Pancreas (tissue), 10 donors: ENCODE results near the gene ANKRD27. TPM values are rescaled to one million over a fixed set of nuclear protein-coding genes. Genes with fewer than 3 reads are reported as not detected.

Experiments
- ATAC-seq, 4 donors: fragments of 200-7000 bp; cut with Tn5 transposase; one replicate each; pipeline versions ENCODE4 v1.8.0 to v1.9.1; 2020; ENCODE audit warnings: mild to moderate bottlenecking in 4 of 4, moderate library complexity in 4 of 4
- DNase-seq, 6 donors: peaks; one replicate each; pipeline ENCODE4 v3.0.0-alpha.2; 2020
- FAIRE-seq: peaks from 2 replicates; lab custom pipeline; 2012; peaks lifted over from hg19 to GRCh38; lab: Jason Lieb, UNC
- H3K27ac ChIP-seq, 4 donors: fragments of 200-600 bp; sonication (generic); 1 replicate in 3 of 4; 2 replicates in 1 of 4; pipeline versions ENCODE4 v1.5.0 to v1.8.0; 2020
- H3K27me3 ChIP-seq, 4 donors: fragments of 200-600 bp; one replicate each; pipeline ENCODE4 v1.8.0; 2021
- H3K36me3 ChIP-seq, 3 donors: fragments of 200-600 bp; sonication (generic) in 1 of 3; one replicate each; pipeline versions ENCODE4 v1.5.0 to v1.8.0; 2020 to 2021
- H3K4me1 ChIP-seq, 3 donors: fragments of 200-600 bp; one replicate each; pipeline ENCODE4 v1.8.0; 2021
- H3K4me3 ChIP-seq, 4 donors: fragments of 200-600 bp; sonication (generic) in 2 of 4; one replicate each; pipeline versions ENCODE4 v1.5.0 to v1.8.0; 2020 to 2021
- H3K9me3 ChIP-seq, 4 donors: fragments of 200-600 bp; one replicate each; pipeline ENCODE4 v1.8.0; 2021
- WGBS, 2 donors: extraction: QIAGEN DNeasy Blood & Tissue Kit; methylation state at CpG; one replicate each; pipeline ENCODE4 v1.1.7; 2013; 5-methylcytosine and 5-hydroxymethylcytosine counted together
- intact Hi-C, 3 donors: fragments of 100-400 bp; cut with DNase I; formaldehyde crosslinking; loops; one replicate each; pipeline versions ENCODE4 v1.11.1 to v1.14.2; 2022
- polyA plus RNA-seq, 2 donors: library from polyadenylated mRNA; stranded (reverse); fragments of 200-250 nt; gene quantifications; one replicate each; pipeline ENCODE4 v1.2.3, GENCODE V29; 2013
- total RNA-seq, 6 donors: library from RNA; stranded (reverse); fragmentation: NEBNext Ultra II Directional in 4 of 6; extraction: Animal tissue kit (Norgen Biotek cat#: 25700) in 4 of 6; gene quantifications; one replicate each; pipeline versions ENCODE4 v1.2.1 to v1.2.4, GENCODE V29; 2021 to 2023
- TF ChIP-seq, protein P1 (sequence below), 4 donors: fragments of 200-600 bp; sonication (generic) in 3 of 4; IDR thresholded peaks; one replicate each; pipeline versions ENCODE4 v1.5.0 to v1.8.0; 2021; ENCODE audit warnings: antibody characterized with exemption in 4 of 4
- donor health status: healthy with polysubstance abuse.
- donor health status: DM: no; HTN: no; CAD: no; lungs with moderate emphysema.
- donor health status: DM: no; HTN: no; CAD: no.
- donor health status: control.
- donor health status: control.
- donor health status: Bipolar disorder and iron deficiency.
- donor health status: DM: yes; HTN: yes; CAD: no.
- donor health status: DM: no; HTN: no; CAD: no.
- donor health status: DM: no; HTN: no; CAD: no.
- donor health status: DM: yes; HTN: yes; CAD: no.

ANKRD27 gene
- total and polyA plus RNA-seq, 8 donors: 4.5 to 17.6 (median 9.6) TPM

DNA sequence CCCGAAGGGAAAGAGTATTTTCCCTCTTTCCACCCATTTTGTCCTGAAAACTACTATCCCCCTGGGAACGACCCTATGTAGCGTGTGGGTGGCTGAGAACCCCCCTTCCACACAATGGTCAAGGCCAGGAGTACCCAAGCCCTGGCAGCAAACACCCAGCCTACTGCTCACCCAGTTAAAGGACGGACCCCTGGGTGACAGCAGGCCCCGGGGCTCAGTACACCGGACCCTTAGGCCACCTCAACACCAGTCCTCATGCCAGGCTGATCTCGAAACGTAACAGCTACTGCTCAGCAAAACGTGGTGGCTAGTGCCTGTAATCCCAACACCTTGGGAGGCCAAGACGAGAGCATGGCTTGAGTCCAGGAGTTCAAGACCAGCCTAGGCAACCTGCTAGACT lies 1.4 kb downstream of the ANKRD27 start:
- intact Hi-C loops: no loop called here

DNA sequence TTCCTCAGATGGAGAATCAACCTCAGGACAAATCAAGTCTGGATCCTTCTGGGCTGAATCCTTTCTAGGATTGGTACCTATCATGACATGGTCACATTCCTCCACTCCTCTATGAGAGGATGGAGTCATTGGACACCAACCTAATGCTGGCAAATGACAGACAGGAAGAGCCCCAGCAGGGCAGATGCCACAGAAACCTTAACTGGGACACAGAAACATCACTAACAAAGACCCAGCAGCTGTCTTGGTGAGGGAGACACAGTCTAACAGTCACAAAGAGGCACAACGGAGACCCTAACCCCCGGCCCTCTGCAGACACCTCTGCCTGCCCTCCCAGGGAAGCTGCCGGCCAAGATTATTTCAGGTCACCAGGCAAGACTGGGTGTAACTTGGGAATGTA lies 2.1 kb downstream of the ANKRD27 start:
- Histone ChIP-seq H3K27ac (no peak overlapping the region), H3K4me1 (peaks cover 0 to 6% (median 3%) of the 10 kb centered on the region in 3 donors), H3K4me3 (no peak overlapping the region), H3K27me3 (peaks cover 0 to 5% (median 0%) of the 10 kb centered on the region in 4 donors), H3K36me3 (no peaks in the 10 kb centered on the region), H3K9me3 (no peaks in the 10 kb centered on the region)
- TF ChIP-seq, protein P1, sequence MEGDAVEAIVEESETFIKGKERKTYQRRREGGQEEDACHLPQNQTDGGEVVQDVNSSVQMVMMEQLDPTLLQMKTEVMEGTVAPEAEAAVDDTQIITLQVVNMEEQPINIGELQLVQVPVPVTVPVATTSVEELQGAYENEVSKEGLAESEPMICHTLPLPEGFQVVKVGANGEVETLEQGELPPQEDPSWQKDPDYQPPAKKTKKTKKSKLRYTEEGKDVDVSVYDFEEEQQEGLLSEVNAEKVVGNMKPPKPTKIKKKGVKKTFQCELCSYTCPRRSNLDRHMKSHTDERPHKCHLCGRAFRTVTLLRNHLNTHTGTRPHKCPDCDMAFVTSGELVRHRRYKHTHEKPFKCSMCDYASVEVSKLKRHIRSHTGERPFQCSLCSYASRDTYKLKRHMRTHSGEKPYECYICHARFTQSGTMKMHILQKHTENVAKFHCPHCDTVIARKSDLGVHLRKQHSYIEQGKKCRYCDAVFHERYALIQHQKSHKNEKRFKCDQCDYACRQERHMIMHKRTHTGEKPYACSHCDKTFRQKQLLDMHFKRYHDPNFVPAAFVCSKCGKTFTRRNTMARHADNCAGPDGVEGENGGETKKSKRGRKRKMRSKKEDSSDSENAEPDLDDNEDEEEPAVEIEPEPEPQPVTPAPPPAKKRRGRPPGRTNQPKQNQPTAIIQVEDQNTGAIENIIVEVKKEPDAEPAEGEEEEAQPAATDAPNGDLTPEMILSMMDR (IDR thresholded peaks at IDR 0.05): no peak
- FAIRE-seq (no peak), ATAC-seq (no peak), DNase-seq (no peak)
- WGBS, 2 donors: 80 to 91% methylated on average over 3 of the region's 3 CpGs
- intact Hi-C loops: no loop called here

More for the DNA sequence above, 1.4 kb downstream of the ANKRD27 start:
- Histone ChIP-seq H3K36me3 (no peaks in the 10 kb centered on the region), H3K4me1 (peaks cover 0 to 6% (median 3%) of the 10 kb centered on the region in 3 donors), H3K27ac (no peak overlapping the region), H3K27me3 (peaks cover 0 to 5% (median 0%) of the 10 kb centered on the region in 4 donors), H3K4me3 (peak overlapping the region in 1 of 4 donors; percentile 93), H3K9me3 (no peaks in the 10 kb centered on the region)
- 80 to 83% methylated on average over 10 of the region's 10 CpGs for WGBS, 2 donors
- DNase-seq (peak in 1 of 6 donors; percentile 36), FAIRE-seq (no peak), ATAC-seq (no peak)
- TF ChIP-seq, protein P1 (IDR thresholded peaks at IDR 0.05): no peak

DNA sequence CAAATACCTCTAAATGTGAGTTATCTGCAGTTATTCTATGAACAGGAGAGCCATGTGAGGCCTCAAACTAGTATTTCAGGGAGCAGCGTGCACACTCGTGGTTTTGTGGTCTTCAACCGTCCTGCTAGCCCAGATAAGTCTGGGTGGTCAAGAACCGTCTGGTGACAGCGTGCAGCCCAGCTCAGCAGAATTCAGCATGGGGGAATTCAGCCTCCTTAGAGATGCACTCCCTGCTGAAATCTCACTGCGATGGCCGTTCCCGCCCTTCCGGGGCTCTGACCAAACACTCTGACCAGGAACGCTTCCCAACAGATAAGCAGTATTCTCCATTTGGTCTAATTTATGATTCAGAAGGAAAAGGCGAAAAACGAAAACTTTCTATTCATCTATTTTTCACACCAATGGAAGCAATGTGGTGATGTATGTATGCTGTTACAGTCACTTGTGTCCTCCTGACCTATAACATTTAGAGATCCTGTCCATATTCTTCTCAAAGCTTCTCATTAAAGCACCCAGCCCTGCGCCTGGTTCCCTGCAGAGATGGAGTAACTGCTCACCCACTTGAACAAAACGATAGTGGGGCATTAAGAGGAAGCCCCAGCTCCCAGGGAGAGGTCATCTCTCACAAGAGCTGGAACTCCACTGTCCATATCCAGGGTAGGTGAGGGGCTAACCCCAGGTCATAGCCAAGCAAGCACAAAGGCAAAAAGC lies 2.9 kb downstream of the ANKRD27 start:
- no peak for FAIRE-seq
- DNase-seq: no peak
- 82 to 86% methylated on average over 14 of the region's 14 CpGs for WGBS, 2 donors
- H3K27me3 ChIP-seq: peaks cover 0 to 4% (median 0%) of the 10 kb centered on the region in 4 donors
- intact Hi-C loops: no loop called here
- peaks cover 0 to 6% (median 3%) of the 10 kb centered on the region in 3 donors for H3K4me1 ChIP-seq
- no peak overlapping the region for H3K4me3 ChIP-seq
- ATAC-seq: no peak
- no peak overlapping the region for H3K27ac ChIP-seq
- TF ChIP-seq, protein P1 (IDR thresholded peaks at IDR 0.05): no peak
- H3K36me3 ChIP-seq: no peaks in the 10 kb centered on the region
- H3K9me3 ChIP-seq: no peaks in the 10 kb centered on the region

DNA sequence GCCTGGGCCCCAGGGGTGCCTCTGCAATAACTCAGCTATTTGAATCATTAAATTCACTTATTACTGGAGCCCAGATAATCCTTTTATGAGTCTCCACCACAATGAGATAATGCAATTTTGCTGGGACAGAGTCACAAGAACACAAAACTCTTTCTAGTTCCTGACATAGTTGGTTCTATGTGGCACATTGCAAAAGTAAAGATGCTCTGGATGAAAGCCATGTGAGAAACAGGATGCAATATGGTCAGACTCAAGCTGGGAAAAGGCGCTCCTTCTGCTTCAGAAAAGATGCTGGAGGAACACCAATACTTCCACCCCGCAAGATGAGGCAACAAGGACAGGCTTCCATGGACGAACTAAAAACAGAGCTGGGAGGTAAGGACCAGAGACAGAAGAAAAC lies 5.7 kb downstream of the ANKRD27 start:
- H3K4me3 ChIP-seq: no peak overlapping the region
- H3K27me3 ChIP-seq: no peaks in the 10 kb centered on the region
- ATAC-seq (no peak), FAIRE-seq (no peak), DNase-seq (no peak)
- no peak overlapping the region for H3K27ac ChIP-seq
- TF ChIP-seq, protein P1 (IDR thresholded peaks at IDR 0.05): no peak
- H3K9me3 ChIP-seq: no peaks in the 10 kb centered on the region
- WGBS, 2 donors: 94 to 95% methylated on average over 3 of the region's 3 CpGs
- intact Hi-C loops: no loop called here
- no peaks in the 10 kb centered on the region for H3K36me3 ChIP-seq
- H3K4me1 ChIP-seq: peaks cover 0 to 6% (median 3%) of the 10 kb centered on the region in 3 donors

DNA sequence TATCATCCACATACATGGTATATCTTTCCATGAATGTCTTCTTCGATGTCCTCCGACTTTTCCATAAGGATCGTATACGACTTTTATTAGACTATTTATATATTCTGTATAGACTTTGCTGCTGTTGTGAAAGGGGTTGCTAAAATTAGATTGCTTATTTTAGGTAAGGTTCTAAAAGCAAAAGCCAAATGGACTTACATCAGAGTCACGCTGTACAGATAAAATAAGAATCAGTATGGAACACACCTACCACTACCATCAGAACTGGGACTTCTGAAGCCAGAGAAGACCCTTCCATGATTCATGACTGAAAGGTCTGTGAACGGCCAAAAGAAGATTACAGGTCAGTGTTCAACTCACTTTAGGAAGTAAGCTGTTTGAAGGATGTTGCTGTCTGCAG lies 8.9 kb downstream of the ANKRD27 start:
- DNase-seq: no peak
- 95 to 96% methylated on average over 6 of the region's 6 CpGs for WGBS, 2 donors
- no peak overlapping the region for H3K27ac ChIP-seq
- H3K9me3 ChIP-seq: no peaks in the 10 kb centered on the region
- intact Hi-C loops: no loop called here
- ATAC-seq: no peak
- FAIRE-seq: no peak
- H3K36me3 ChIP-seq: no peaks in the 10 kb centered on the region
- TF ChIP-seq, protein P1 (IDR thresholded peaks at IDR 0.05): no peak
- no peaks in the 10 kb centered on the region for H3K4me1 ChIP-seq
- H3K4me3 ChIP-seq: no peak overlapping the region
- no peaks in the 10 kb centered on the region for H3K27me3 ChIP-seq
